NB4 (cell line): ENCODE measurements around the gene MATN3.

Experiments used
- DNase-seq: peaks from one replicate; pipeline ENCODE4 v3.0.0; 2010; ENCODE audit warnings: low read depth
- H3K4me3 ChIP-seq: one replicate; pipeline ENCODE4 v1.5.1; 2011; ENCODE audit warnings: mild to moderate bottlenecking, low read depth, low read length, moderate library complexity
- MYC ChIP-seq: IDR thresholded peaks from 2 replicates; pipeline ENCODE4 v1.6.1; 2011; ENCODE audit warnings: low read depth, low read length
- POLR2A ChIP-seq: IDR thresholded peaks from 2 replicates; pipeline ENCODE4 v1.6.1; 2011; ENCODE audit warnings: mild to moderate bottlenecking; ENCODE audit not compliant: insufficient read length; ENCODE audit errors: extremely low read depth
- TF ChIP-seq, protein P1 (sequence below): IDR thresholded peaks from 2 replicates; pipeline ENCODE4 v1.6.1; 2011; ENCODE audit warnings: low read depth, low read length
- TF ChIP-seq, protein P2 (sequence below): IDR thresholded peaks from one replicate; pipeline ENCODE4 v1.5.1; 2012; ENCODE audit warnings: low read depth, low read length

MATN3 gene, protein sequence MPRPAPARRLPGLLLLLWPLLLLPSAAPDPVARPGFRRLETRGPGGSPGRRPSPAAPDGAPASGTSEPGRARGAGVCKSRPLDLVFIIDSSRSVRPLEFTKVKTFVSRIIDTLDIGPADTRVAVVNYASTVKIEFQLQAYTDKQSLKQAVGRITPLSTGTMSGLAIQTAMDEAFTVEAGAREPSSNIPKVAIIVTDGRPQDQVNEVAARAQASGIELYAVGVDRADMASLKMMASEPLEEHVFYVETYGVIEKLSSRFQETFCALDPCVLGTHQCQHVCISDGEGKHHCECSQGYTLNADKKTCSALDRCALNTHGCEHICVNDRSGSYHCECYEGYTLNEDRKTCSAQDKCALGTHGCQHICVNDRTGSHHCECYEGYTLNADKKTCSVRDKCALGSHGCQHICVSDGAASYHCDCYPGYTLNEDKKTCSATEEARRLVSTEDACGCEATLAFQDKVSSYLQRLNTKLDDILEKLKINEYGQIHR

DNA sequence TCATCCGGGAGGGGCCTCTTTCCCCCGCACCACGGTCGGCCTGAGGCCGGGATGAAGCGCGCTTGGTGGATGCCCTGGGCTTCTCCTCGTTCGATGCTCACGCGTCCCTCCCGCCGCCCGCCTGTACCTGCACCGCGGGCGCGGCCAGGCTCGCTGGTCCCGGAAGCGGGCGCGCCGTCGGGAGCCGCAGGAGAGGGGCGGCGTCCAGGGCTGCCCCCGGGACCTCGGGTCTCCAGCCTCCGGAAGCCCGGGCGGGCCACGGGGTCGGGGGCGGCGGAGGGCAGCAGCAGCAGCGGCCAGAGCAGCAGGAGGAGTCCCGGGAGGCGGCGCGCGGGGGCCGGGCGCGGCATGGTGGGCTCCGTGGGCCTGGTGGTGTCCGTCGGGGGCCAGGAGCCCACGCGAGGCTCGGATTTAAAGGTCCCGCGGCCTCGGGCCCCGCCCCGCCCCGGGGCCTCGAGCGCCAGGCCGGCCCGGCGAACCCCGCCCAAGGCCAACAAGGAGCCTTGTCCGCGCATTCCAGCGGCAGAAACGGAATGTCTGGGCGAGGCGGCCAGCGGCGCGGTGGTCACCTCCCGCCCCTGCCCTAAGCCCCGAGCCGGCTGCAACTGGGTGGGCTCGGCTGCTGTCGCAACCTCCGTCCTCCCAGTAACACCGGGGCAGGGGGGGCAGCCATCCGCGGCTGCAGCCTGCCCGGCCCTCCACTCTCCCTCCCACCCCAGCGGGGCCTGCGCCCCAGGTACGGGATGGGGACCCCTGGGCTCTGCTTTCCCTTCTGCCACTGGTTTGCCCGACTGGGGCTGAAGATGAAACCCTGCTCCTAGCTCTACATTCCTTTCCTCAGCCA lies at the start of gene MATN3:
Gene MATN3, minus strand, starts transcription at position 387 of the 844 bp plus-strand sequence. Its CDS starts 37 bp downstream, at position 350.
- TF ChIP-seq MYC: no peak
- TF ChIP-seq POLR2A: no peak
- TF ChIP-seq, protein P1, sequence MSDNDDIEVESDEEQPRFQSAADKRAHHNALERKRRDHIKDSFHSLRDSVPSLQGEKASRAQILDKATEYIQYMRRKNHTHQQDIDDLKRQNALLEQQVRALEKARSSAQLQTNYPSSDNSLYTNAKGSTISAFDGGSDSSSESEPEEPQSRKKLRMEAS: no peak
- TF ChIP-seq, protein P2, sequence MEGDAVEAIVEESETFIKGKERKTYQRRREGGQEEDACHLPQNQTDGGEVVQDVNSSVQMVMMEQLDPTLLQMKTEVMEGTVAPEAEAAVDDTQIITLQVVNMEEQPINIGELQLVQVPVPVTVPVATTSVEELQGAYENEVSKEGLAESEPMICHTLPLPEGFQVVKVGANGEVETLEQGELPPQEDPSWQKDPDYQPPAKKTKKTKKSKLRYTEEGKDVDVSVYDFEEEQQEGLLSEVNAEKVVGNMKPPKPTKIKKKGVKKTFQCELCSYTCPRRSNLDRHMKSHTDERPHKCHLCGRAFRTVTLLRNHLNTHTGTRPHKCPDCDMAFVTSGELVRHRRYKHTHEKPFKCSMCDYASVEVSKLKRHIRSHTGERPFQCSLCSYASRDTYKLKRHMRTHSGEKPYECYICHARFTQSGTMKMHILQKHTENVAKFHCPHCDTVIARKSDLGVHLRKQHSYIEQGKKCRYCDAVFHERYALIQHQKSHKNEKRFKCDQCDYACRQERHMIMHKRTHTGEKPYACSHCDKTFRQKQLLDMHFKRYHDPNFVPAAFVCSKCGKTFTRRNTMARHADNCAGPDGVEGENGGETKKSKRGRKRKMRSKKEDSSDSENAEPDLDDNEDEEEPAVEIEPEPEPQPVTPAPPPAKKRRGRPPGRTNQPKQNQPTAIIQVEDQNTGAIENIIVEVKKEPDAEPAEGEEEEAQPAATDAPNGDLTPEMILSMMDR: no peak
- H3K4me3 ChIP-seq: no peak within 1 kb of the TSS
- DNase-seq: no peak

DNA sequence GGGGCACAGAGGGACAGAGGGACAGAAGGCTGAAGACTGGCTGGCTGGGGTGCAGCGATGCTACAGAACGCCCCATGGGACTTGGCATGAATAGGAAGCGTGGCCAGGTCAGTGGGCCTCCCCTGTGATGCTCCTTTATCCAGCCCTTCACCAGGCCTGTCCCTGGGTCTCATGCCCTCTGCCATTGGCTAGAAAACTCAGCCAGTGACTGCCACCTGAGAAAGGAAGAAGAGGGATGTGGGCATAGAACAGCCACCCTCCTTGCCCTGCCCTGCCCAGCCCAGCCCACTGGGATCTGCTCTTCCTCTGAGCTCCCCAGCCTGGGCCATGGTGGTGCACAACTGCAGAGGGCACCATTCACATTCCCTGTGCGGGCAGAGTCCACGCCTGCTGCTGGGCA lies 49.5 kb upstream of the MATN3 start:
- no peak for DNase-seq
- TF ChIP-seq, protein P2: no peak
- no peak for TF ChIP-seq POLR2A
- TF ChIP-seq MYC: no peak
- TF ChIP-seq, protein P1: no peak
- no peak overlapping the region for H3K4me3 ChIP-seq

DNA sequence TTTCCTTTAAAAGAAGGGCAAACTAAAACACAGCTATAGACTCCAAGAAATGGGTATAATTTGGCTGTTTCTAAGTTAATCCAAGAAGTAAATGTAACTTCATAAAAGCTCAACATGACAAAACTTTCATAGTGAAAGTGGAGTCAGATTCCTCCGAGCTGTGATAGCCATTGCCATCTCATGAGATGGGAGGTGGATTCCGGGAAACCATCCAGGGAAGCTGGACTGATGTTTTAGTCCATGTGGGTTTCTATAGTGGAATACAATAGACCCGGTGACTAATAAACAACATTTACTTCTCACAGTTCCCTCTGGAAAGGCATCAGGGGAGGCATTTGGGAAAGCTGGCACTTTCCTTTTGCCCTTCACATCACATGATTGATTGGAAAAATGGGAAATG lies 49.0 kb upstream of the MATN3 start:
- H3K4me3 ChIP-seq: no peak overlapping the region
- TF ChIP-seq POLR2A (no peak), MYC (no peak)
- TF ChIP-seq, protein P1: no peak
- TF ChIP-seq, protein P2: no peak
- no peak for DNase-seq

DNA sequence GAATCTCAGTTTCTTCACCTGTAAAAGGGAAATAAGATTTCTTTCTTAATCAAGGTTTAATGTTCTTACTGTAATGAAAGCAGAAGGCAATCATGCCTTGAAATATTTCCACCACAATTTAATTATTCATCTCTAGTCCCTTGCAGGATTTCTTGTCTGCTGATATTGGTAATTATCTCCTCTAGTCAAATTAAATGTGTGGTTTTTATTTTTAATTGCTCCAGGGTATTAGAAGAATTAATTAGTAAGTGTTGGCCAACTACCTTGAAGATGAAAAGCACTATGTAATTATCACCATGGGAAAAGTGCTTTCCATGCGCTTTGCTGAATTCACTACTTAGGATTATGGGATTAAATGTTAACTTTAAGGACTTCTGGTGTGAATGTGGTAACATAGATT lies 47.6 kb upstream of the MATN3 start:
- TF ChIP-seq, protein P1: no peak
- TF ChIP-seq MYC: no peak
- TF ChIP-seq POLR2A: no peak
- TF ChIP-seq, protein P2: no peak
- no peak overlapping the region for H3K4me3 ChIP-seq
- no peak for DNase-seq

DNA sequence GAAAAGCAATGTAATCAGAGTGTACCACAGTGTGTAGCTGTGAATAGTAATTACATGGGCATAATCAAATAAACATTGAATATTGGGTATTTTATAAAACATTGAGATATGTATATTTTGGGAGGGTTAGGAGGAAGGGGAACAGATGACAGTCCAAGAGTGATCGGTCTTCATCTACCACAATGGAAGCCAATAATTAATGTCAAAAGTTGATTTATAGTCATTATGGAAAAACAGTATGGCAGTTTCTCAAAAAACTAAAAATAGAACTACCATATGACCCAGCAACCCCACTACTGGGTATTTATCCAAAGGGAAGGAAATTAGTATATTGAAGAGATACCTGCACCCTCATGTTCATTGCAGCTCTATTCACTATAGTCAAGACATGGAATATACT lies 44.8 kb upstream of the MATN3 start:
- DNase-seq: no peak
- TF ChIP-seq POLR2A (no peak), MYC (no peak)
- TF ChIP-seq, protein P1: no peak
- TF ChIP-seq, protein P2: no peak
- H3K4me3 ChIP-seq: no peak overlapping the region
